Stimulated activated naive CD4-positive, alpha-beta T cell (primary cell): ENCODE results near the gene MCF2L.

Source experiments
- DNase-seq, 6 experiments: peaks; one replicate each; lab custom pipeline; 2025; lab: John Stamatoyannopoulos, UW

MCF2L gene

GRCh38 chr13:113114511-113115362 is 145.7 kb downstream of the MCF2L start:
- no peak for DNase-seq

DNA sequence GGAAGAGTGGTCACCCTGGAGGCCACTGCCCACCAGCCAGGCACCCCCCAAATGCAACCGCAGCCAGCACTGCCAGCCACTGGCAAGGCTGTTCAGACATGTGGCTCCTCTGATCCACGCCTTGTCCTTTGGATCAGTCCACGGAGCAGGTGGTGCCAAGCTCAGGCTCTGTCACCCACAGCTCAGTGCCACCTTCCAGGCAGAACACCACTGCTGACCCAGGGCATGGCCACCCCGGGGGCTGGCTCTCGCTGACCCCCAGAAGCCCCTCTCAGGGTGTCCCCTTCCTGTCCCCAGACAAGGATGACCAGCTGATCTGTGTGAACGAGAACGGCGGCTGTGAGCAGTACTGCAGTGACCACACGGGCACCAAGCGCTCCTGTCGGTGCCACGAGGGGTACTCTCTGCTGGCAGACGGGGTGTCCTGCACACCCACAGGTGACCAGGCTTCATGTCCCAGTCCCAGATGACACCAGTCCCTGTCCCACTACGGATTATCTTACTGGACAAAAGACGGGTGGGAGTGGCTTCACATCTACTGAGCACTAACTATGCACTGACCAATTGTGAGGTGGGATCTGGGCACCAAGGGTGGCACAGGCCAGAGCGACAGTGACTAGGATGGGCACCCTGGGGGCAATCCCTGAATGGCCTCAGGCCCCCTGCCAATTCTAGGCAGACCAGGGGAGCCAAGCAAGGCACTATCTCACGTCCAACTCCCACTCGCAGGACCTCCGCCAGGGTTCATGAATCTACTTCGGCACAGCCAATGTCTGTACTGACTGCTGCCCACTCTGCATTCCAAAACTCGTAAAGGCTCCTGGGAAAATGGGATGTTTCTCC is 146.6 kb downstream of the MCF2L start:
- DNase-seq = no peak

- DNase-seq = no peak
Measured at GRCh38 chr13:113116206-113116800, 147.3 kb downstream of the MCF2L start.

- no peak for DNase-seq
Measured at GRCh38 chr13:113116871-113117271, 147.9 kb downstream of the MCF2L start.

- DNase-seq = no peak
Measured at GRCh38 chr13:113117335-113117872, 148.4 kb downstream of the MCF2L start.

DNA sequence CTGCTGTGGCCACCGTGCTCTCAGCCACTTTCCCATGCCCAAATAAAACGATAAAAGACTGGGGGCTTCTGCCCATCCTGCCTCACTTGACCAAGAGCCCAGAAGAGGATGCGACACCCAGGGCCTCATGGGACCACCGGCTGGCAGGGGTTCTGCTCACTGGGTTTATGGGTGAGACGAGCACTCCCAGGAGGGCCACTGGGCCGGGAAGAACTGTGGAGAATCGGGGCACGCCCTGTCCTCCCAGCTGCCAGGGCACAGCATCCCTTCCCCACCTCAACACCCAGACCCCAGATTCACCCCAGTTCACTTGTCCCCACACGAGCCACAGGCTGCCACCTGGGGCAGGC is 148.9 kb downstream of the MCF2L start:
- no peak for DNase-seq

GRCh38 chr13:113118261-113119021 is 149.4 kb downstream of the MCF2L start:
- no peak for DNase-seq

- DNase-seq = no peak
Measured at GRCh38 chr13:113119166-113119821, 150.3 kb downstream of the MCF2L start.

- DNase-seq = no peak
Measured at GRCh38 chr13:113119822-113120189, 150.8 kb downstream of the MCF2L start.

GRCh38 chr13:113120300-113121182 is 151.5 kb downstream of the MCF2L start:
- DNase-seq = no peak

- no peak for DNase-seq
Measured at GRCh38 chr13:113121183-113121927, 152.3 kb downstream of the MCF2L start.

DNA sequence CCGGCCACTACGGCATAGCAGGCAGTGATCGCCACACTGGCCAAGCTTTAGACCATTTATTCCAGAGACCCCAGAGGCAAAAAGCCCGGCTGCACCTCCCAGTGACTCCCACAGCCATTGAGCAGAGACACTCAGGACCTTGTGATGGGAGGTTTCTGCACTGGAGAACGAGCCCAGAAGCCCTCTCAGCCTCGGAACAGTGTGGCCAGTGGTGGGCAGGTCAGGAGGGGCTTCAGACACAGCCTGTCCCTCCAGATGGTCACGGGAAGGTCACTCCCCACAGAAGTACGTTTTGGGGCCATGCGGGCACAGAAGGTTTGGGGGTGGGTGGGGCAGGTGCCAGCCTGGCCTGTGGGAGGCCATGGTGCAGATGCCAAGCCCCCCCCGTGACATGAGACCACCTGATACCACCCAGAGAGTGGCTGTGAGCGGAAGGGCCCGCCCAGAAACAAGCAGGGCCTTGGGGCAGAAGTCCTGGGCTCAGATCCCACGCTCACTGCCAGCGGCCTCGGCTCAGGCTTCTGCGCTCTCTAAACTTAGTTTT is 153.0 kb downstream of the MCF2L start:
- no peak for DNase-seq

GRCh38 chr13:113122550-113123225 is 153.7 kb downstream of the MCF2L start, which contains the start of gene F10:
TSS of gene F10 (plus strand) at chr13:113122799. CDS start at chr13:113122856, 57 bp downstream.
- DNase-seq = no peak

GRCh38 chr13:113123226-113124201 is 154.5 kb downstream of the MCF2L start:
- no peak for DNase-seq

DNA sequence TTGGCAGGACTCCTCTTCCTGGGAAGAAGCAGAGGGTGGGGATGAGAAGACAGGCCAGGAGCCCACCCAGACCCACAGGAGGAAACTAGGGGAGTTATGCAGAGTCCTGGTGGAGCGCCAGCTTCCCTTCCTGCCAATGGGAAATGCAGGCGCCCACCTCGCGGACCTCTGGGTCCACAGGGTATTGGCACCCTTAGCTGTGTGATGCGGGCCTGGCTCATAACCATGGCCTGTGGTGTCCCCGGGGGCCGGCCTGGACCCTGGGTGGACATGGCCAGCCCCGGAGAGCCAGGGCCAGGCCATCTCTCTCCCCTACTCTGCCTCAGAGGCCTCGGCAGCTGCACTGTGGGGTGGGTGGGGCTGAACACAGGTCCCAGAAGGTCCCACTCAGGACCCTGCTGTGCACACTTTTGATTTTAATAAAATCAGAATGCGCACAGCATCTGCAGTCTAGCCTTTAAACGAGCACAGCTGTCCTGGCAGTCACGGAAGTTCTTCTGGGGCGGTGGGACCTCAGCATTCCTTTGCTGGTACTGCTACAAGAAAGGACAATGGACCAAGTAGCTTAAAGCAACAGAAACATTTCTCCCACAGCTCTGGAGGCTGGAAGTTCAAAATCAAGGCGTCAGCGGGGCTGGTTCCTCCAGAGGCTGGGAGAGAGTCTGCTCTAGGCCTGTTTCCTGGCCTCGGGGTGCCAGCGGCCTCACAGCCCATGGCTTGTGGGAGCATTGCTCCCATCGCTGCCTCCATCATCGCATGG is 155.4 kb downstream of the MCF2L start:
- DNase-seq = no peak

DNA sequence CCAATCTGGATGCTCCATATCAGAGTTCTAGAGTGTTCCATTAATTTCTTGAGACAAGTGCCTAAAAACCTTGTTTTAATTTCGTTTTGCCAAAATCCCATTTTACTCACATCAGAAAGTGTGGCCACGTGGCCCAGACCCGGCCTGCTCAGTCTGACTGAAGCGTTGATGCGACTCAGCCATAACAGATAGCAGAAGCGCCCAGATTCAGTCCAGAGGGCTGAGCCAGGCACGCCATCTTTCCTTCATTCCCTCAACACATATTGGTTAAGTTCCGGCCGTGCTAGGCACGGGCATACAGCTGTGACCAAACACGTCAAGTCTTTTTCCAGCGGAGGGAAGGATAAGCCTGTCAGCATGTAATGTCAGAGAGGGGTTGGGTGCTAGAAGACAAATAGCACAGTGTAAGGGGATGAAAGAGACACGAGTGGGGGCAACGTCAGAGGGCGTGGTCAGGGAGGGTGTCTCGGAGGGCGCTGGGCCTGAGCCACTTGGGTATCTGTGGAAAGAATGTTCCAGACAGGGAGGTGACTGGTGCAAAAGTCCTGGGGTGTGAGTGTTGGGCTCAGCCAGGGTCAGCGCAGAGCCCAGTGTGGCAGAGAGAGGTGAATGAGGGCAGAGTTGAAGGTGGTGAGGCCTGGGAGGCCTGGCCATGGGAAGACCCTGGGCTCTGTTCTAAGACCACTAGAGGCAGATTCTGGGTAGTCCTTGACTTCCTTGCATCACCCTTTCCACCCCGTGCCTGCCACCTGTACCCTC is 156.7 kb downstream of the MCF2L start:
- no peak for DNase-seq
